HepG2 (cell line): Measurements from ENCODE around the gene AFTPH. TPM values are rescaled to one million over a fixed set of nuclear protein-coding genes. Genes with fewer than 3 reads are reported as not detected.

ENCODE experiments used
- ARID3A ChIP-seq: IDR thresholded peaks from 2 replicates; pipeline ENCODE4 v1.6.1; 2012; ENCODE audit warnings: low read depth, low read length, improper control_type of control experiment
- GATAD1 ChIP-seq: IDR thresholded peaks from 2 replicates; pipeline ENCODE4 v1.6.1; 2016; ENCODE audit warnings: missing genetic modification reagents, missing compliant biosample characterization
- ZNF639 ChIP-seq: conservative IDR thresholded peaks from 2 replicates; pipeline ENCODE4 v1.6.1; 2018; ENCODE audit warnings: missing genetic modification reagents
- ZNF660 ChIP-seq: sonication (generic); formaldehyde crosslinking; IDR thresholded peaks from 2 replicates; pipeline ENCODE4 v1.5.1; 2020; ENCODE audit warnings: mild to moderate bottlenecking, low read depth, missing genetic modification reagents, borderline replicate concordance
- polyA plus RNA-seq, 8 experiments: library from polyadenylated mRNA; depleted of rRNA in 3 of 8; stranded (reverse) in 7 of 8; unstranded in 1 of 8; fragments of >200 nt; fragmentation: Illumina TruSeq in 4 of 8; extraction: Trizol in 4 of 8; gene quantifications; 2 replicates each; pipeline versions ENCODE4 v1.2.1 to v1.2.3, GENCODE V29; 2011 to 2016; ENCODE audit warnings: low read depth in 4 of 8, missing spikeins in 1 of 8, mixed read lengths in 1 of 8; ENCODE audit not compliant: insufficient read depth in 1 of 8
- total RNA-seq, 5 experiments: library from RNA; depleted of rRNA; stranded (reverse); fragments of >200 nt; fragmentation: Illumina TruSeq; extraction: Trizol; gene quantifications; 2 replicates each; pipeline ENCODE4 v1.2.3, GENCODE V29; 2016; ENCODE audit warnings: low read depth in 1 of 5
- TF ChIP-seq, protein P1 (sequence below): sonication (generic); formaldehyde crosslinking; IDR thresholded peaks from 2 replicates; pipeline ENCODE4 v1.4.0; 2020; ENCODE audit warnings: missing genetic modification reagents
- TF ChIP-seq, protein P2 (sequence below): IDR thresholded peaks from 2 replicates; pipeline ENCODE4 v1.6.1; 2016; ENCODE audit warnings: mild to moderate bottlenecking

The AFTPH gene
- total and polyA plus RNA-seq, 2 of the 13 experiments (the other 11 are each of a cell fraction or from before 2014, with no cell fraction given), result 27.5 to 36.8 TPM

DNA sequence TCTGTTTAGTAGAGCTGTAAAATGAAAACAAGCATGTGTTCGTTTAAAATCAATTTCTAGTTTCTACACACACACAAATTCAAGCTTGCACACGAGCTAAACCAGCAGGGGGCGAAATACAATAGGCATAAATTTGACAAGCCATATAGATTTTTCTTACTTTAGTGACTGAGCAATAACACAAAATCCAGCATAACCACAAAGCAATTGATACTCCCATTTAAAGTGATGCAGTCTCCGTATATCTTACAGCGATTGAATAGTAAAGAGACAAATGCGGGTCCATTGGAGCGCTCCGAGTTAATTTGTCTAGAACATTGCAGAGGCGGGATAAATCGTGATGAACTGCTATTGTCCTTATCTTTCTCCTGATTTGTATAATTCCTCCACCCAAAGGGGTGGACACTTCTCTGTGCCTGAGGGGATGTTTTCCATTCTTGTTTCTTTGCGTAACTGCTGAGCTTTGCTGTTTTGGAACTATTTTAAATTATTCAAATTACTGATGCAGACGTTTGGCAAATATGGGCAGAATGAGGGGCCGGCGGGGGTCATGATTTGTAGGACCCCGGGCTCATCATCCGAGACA, 1.2 kb upstream of the AFTPH start (continued):
- peak; percentile 80; the same call in 1 of the 2 replicates for TF ChIP-seq ARID3A
- TF ChIP-seq, protein P1, sequence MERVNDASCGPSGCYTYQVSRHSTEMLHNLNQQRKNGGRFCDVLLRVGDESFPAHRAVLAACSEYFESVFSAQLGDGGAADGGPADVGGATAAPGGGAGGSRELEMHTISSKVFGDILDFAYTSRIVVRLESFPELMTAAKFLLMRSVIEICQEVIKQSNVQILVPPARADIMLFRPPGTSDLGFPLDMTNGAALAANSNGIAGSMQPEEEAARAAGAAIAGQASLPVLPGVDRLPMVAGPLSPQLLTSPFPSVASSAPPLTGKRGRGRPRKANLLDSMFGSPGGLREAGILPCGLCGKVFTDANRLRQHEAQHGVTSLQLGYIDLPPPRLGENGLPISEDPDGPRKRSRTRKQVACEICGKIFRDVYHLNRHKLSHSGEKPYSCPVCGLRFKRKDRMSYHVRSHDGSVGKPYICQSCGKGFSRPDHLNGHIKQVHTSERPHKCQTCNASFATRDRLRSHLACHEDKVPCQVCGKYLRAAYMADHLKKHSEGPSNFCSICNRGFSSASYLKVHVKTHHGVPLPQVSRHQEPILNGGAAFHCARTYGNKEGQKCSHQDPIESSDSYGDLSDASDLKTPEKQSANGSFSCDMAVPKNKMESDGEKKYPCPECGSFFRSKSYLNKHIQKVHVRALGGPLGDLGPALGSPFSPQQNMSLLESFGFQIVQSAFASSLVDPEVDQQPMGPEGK (CRISPR knock-in tag), result no peak
- TF ChIP-seq ZNF639 (CRISPR knock-in tag), result 0 out of 2 replicates have a peak, but pooled peaks have one; percentile 15
- peak; percentile 28; the same call in 1 of the 2 replicates for TF ChIP-seq GATAD1 (CRISPR knock-in tag)
- TF ChIP-seq, protein P2, sequence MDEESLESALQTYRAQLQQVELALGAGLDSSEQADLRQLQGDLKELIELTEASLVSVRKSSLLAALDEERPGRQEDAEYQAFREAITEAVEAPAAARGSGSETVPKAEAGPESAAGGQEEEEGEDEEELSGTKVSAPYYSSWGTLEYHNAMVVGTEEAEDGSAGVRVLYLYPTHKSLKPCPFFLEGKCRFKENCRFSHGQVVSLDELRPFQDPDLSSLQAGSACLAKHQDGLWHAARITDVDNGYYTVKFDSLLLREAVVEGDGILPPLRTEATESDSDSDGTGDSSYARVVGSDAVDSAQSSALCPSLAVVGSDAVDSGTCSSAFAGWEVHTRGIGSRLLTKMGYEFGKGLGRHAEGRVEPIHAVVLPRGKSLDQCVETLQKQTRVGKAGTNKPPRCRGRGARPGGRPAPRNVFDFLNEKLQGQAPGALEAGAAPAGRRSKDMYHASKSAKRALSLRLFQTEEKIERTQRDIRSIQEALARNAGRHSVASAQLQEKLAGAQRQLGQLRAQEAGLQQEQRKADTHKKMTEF (CRISPR knock-in tag), result peak; percentile 22; the same call in 1 of the 2 replicates
- no peak for TF ChIP-seq ZNF660 (CRISPR knock-in tag)
